Measurements from ENCODE around the gene FOSL1. TPM values are rescaled to one million over a fixed set of nuclear protein-coding genes. Genes with fewer than 3 reads are reported as not detected.

FOSL1 gene
- total and polyA plus RNA-seq, 2 of the 13 experiments (the other 11 are each of a cell fraction or from before 2014, with no cell fraction given) = 4.0 to 4.1 TPM

- TF ChIP-seq SP2 (CRISPR knock-in tag; IDR thresholded peaks at IDR 0.05) (no peak), NFIC (IDR thresholded peaks at IDR 0.05; ENCODE audit: low read length) (no peak), HDAC2 (CRISPR knock-in tag; IDR thresholded peaks at IDR 0.05) (0 out of 2 replicates have a peak, but pooled peaks have one; percentile 46), ZNF275 (CRISPR knock-in tag; IDR thresholded peaks at IDR 0.05; ENCODE audit: borderline replicate concordance) (peak; percentile 78; the same call in 1 of the 2 replicates), HIVEP1 (CRISPR knock-in tag; IDR thresholded peaks at IDR 0.05) (peak; percentile 100), SP1 (IDR thresholded peaks at IDR 0.05) (no peak), SP1 (CRISPR knock-in tag; IDR thresholded peaks at IDR 0.05) (peak; percentile 88), ATF4 (CRISPR knock-in tag; IDR thresholded peaks at IDR 0.05) (peak in 1 of 2 experiments; percentile 26; a peak in 1 of 4 replicates), CCDC6 (CRISPR knock-in tag; IDR thresholded peaks at IDR 0.05) (0 out of 2 replicates have a peak, but pooled peaks have one; percentile 71), PAF1 (CRISPR knock-in tag; IDR thresholded peaks at IDR 0.05) (no peak), SOX13 (IDR thresholded peaks at IDR 0.05) (no peak), SOX13 (CRISPR knock-in tag; conservative IDR thresholded peaks at IDR 0.05 in 1 of 2, IDR thresholded peaks at IDR 0.05 in 1 of 2) (peak; percentile 23 to 26; a peak in 1 of 4 replicates), ZSCAN31 (CRISPR knock-in tag; IDR thresholded peaks at IDR 0.05; ENCODE audit: low read depth) (peak; percentile 39), ZSCAN5A (CRISPR knock-in tag; IDR thresholded peaks at IDR 0.05; ENCODE audit: borderline replicate concordance) (peak; percentile 5; the same call in 1 of the 2 replicates), ZSCAN20 (CRISPR knock-in tag; IDR thresholded peaks at IDR 0.05; ENCODE audit: borderline replicate concordance) (0 out of 2 replicates have a peak, but pooled peaks have one; percentile 19), ZNF34 (CRISPR knock-in tag; IDR thresholded peaks at IDR 0.05; ENCODE audit: borderline replicate concordance) (no peak), POGZ (CRISPR knock-in tag; IDR thresholded peaks at IDR 0.05) (no peak), ZNF800 (CRISPR knock-in tag; IDR thresholded peaks at IDR 0.05) (no peak), AGO2 (optimal IDR thresholded peaks at IDR 0.05; ENCODE audit: low read depth, low read length) (peak; percentile 11), GATAD2A (CRISPR knock-in tag; IDR thresholded peaks at IDR 0.05) (no peak; the same call in 1 of the 2 replicates), GTF2F1 (IDR thresholded peaks at IDR 0.05; ENCODE audit: low read length) (no peak), SPEN (CRISPR knock-in tag; IDR thresholded peaks at IDR 0.05; ENCODE audit: low read depth) (peak; percentile 50; the same call in 1 of the 2 replicates), KLF11 (CRISPR knock-in tag; IDR thresholded peaks at IDR 0.05) (0 out of 2 replicates have a peak, but pooled peaks have one; percentile 68)
Measured at GRCh38 chr11:65900125-65900898, at the start of gene FOSL1 (continued).
